PC-9 (cell line): Measurements from ENCODE around the gene CELF2.

Source experiments
- EZH2 ChIP-seq: fragments of 200-600 bp; sonication (generic); IDR thresholded peaks from 2 replicates; pipeline ENCODE4 v1.8.0; 2017; ENCODE audit warnings: antibody characterized with exemption, low read depth
- TF ChIP-seq, protein P1 (sequence below): fragments of 200-600 bp; sonication (generic); conservative IDR thresholded peaks from 2 replicates; pipeline ENCODE4 v1.6.1; 2017; ENCODE audit warnings: mixed run types, antibody characterized with exemption, mild to moderate bottlenecking, moderate library complexity

GRCh38 chr10:11294831-11295450, 277.3 kb downstream of the CELF2 start:
- TF ChIP-seq, protein P1, sequence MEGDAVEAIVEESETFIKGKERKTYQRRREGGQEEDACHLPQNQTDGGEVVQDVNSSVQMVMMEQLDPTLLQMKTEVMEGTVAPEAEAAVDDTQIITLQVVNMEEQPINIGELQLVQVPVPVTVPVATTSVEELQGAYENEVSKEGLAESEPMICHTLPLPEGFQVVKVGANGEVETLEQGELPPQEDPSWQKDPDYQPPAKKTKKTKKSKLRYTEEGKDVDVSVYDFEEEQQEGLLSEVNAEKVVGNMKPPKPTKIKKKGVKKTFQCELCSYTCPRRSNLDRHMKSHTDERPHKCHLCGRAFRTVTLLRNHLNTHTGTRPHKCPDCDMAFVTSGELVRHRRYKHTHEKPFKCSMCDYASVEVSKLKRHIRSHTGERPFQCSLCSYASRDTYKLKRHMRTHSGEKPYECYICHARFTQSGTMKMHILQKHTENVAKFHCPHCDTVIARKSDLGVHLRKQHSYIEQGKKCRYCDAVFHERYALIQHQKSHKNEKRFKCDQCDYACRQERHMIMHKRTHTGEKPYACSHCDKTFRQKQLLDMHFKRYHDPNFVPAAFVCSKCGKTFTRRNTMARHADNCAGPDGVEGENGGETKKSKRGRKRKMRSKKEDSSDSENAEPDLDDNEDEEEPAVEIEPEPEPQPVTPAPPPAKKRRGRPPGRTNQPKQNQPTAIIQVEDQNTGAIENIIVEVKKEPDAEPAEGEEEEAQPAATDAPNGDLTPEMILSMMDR, result no peak
- TF ChIP-seq EZH2, result no peak
